Neural cell (in vitro differentiated cells): ENCODE measurements around the gene TSFM. TPM values are rescaled to one million over a fixed set of nuclear protein-coding genes. Genes with fewer than 3 reads are reported as not detected.

Experiments used
- H2AFZ ChIP-seq: fragments of 200-600, 300-800 bp; sonication (generic), shearing (Covaris generic); 2 replicates; pipeline ENCODE4 v1.6.0; 2014; ENCODE audit warnings: low read depth, mild to moderate bottlenecking, antibody characterized with exemption, low read length, moderate library complexity
- H3F3A ChIP-seq: fragments of 200-600 bp; shearing (Covaris generic); 2 replicates; pipeline ENCODE4 v1.6.1; 2016; ENCODE audit warnings: mild to moderate bottlenecking, moderate library complexity, mixed read lengths, antibody characterized with exemption, low read length; ENCODE audit not compliant: insufficient read depth, poor library complexity, severe bottlenecking
- H3K27ac ChIP-seq: fragments of 200-600, 300-800 bp; sonication (generic), shearing (Covaris generic); 2 replicates; pipeline ENCODE4 v1.5.1; 2014; ENCODE audit warnings: mild to moderate bottlenecking, low read length, moderate library complexity
- H3K27me3 ChIP-seq: fragments of 300-800, 200-600 bp; sonication (generic), shearing (Covaris generic); 2 replicates; pipeline ENCODE4 v1.6.0; 2014; ENCODE audit warnings: mild to moderate bottlenecking, low read depth, low read length, moderate library complexity; ENCODE audit not compliant: insufficient read depth
- H3K36me3 ChIP-seq: fragments of 300-800, 200-600 bp; sonication (generic), shearing (Covaris generic); 2 replicates; pipeline ENCODE4 v1.5.1; 2014; ENCODE audit warnings: mild to moderate bottlenecking, antibody characterized with exemption, low read length, moderate library complexity; ENCODE audit not compliant: insufficient read depth
- H3K4me2 ChIP-seq: fragments of 300-800, 200-600 bp; sonication (generic), shearing (Covaris generic); 2 replicates; pipeline ENCODE4 v1.6.0; 2014; ENCODE audit warnings: mild to moderate bottlenecking, low read length
- H3K4me3 ChIP-seq: fragments of 300-800, 200-600 bp; sonication (generic), shearing (Covaris generic); 2 replicates; pipeline ENCODE4 v1.5.1; 2014; ENCODE audit warnings: mild to moderate bottlenecking, low read length, moderate library complexity
- H3K79me2 ChIP-seq: fragments of 200-600 bp; shearing (Covaris generic); replicated peaks from 2 replicates; pipeline ENCODE4 v1.6.0; 2014; ENCODE audit warnings: mild to moderate bottlenecking, low read length, moderate library complexity; ENCODE audit not compliant: insufficient read depth
- H3K9ac ChIP-seq: fragments of 300-800, 200-600 bp; sonication (generic), shearing (Covaris generic); 2 replicates; pipeline ENCODE4 v1.6.1; 2016; ENCODE audit warnings: mild to moderate bottlenecking, low read length, mixed read lengths
- H3K9me2 ChIP-seq: fragments of 200-600 bp; shearing (Covaris generic); 2 replicates; pipeline ENCODE4 v1.6.1; 2016; ENCODE audit warnings: mild to moderate bottlenecking, low read length, mixed read lengths; ENCODE audit not compliant: insufficient read depth
- H3K9me3 ChIP-seq: fragments of 200-600, 300-800 bp; sonication (generic), shearing (Covaris generic); 2 replicates; pipeline ENCODE4 v1.6.1; 2016; ENCODE audit warnings: mild to moderate bottlenecking, mixed run types, low read length, moderate library complexity, mixed read lengths
- H4K20me1 ChIP-seq: fragments of 200-600 bp; shearing (Covaris generic); 2 replicates; pipeline ENCODE4 v1.6.1; 2016; ENCODE audit warnings: mild to moderate bottlenecking, mixed run types; ENCODE audit not compliant: insufficient read depth
- EP300 ChIP-seq: fragments of 450-650 bp; conservative IDR thresholded peaks from 2 replicates; pipeline ENCODE4 v1.6.1; 2014; ENCODE audit warnings: antibody characterized with exemption, mild to moderate bottlenecking, moderate library complexity; ENCODE audit not compliant: poor library complexity, severe bottlenecking
- EZH2 ChIP-seq: fragments of 200-600, 300-800 bp; shearing (Covaris generic), sonication (generic); IDR thresholded peaks from 2 replicates; pipeline ENCODE4 v1.6.1; 2014; ENCODE audit warnings: antibody characterized with exemption, low read length, borderline replicate concordance, mild to moderate bottlenecking; ENCODE audit not compliant: insufficient read depth, poor library complexity, severe bottlenecking
- MXI1 ChIP-seq: fragments of 450-650 bp; conservative IDR thresholded peaks from 2 replicates; pipeline ENCODE4 v1.6.1; 2014; ENCODE audit warnings: antibody characterized with exemption, mild to moderate bottlenecking; ENCODE audit not compliant: poor library complexity, severe bottlenecking
- POLR2AphosphoS5 ChIP-seq: IDR thresholded peaks from 2 replicates; pipeline ENCODE4 v1.6.1; 2012
- RAD21 ChIP-seq: fragments of 450-650 bp; conservative IDR thresholded peaks from 2 replicates; pipeline ENCODE4 v1.6.1; 2014; ENCODE audit warnings: antibody characterized with exemption, mild to moderate bottlenecking, moderate library complexity
- SMC3 ChIP-seq: fragments of 450-650 bp; conservative IDR thresholded peaks from 2 replicates; pipeline ENCODE4 v1.6.1; 2014; ENCODE audit warnings: antibody characterized with exemption, mild to moderate bottlenecking, moderate library complexity; ENCODE audit not compliant: poor library complexity
- TAF1 ChIP-seq: IDR thresholded peaks from 2 replicates; pipeline ENCODE4 v1.6.1; 2012; ENCODE audit warnings: low read depth
- polyA plus RNA-seq: library from polyadenylated mRNA; depleted of rRNA; stranded (reverse); fragments of >200 nt; gene quantifications from 2 replicates; pipeline ENCODE4 v1.2.3, GENCODE V29; 2014
- TF ChIP-seq, protein P1 (sequence below): IDR thresholded peaks from 2 replicates; pipeline ENCODE4 v1.6.1; 2012; ENCODE audit warnings: borderline replicate concordance
- TF ChIP-seq, protein P2 (sequence below): fragments of 450-650 bp; IDR thresholded peaks from 2 replicates; pipeline ENCODE4 v1.5.1; 2014; ENCODE audit warnings: antibody characterized with exemption, mild to moderate bottlenecking, moderate library complexity; ENCODE audit not compliant: poor library complexity, severe bottlenecking

The TSFM gene
- polyA plus RNA-seq, 1 donor from 2014 or later = 37.8 TPM

DNA sequence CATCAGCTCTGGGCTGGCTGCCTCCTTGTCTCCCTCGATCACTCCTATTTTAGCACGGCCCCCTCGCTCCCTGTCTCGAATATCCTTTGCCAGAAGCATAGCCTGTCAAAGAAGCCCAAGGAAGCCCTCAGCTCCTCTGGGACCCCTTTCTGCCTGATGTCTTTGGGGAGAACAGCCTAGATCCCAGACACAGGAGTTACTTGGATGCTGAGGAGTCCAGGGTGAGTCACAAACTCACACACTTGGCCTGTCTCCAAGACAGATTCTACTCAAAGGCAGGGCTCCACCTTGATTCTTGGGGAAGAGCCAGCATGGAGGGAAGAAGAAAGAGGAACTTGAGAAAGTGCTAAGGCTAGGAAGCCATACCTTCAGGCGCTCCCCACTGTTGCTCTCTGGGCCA is 27.9 kb downstream of the TSFM start:
- Histone ChIP-seq H3K9me3 (no peaks in the 10 kb centered on the region), H3K36me3 (no peaks in the 10 kb centered on the region), H2AFZ (no peak overlapping the region), H3K4me3 (no peak overlapping the region), H3K4me2 (no peak overlapping the region), H3K27me3 (no peaks in the 10 kb centered on the region), H3K79me2 (no peaks in the 10 kb centered on the region), H4K20me1 (no peaks in the 10 kb centered on the region), H3K27ac (no peak overlapping the region), H3K9me2 (no peaks in the 10 kb centered on the region), H3K9ac (no peak overlapping the region), H3F3A (no peaks in the 10 kb centered on the region)
- TF ChIP-seq POLR2AphosphoS5 (no peak), MXI1 (no peak), EZH2 (no peak), RAD21 (no peak), TAF1 (no peak), SMC3 (no peak), EP300 (no peak)
- TF ChIP-seq, protein P1, sequence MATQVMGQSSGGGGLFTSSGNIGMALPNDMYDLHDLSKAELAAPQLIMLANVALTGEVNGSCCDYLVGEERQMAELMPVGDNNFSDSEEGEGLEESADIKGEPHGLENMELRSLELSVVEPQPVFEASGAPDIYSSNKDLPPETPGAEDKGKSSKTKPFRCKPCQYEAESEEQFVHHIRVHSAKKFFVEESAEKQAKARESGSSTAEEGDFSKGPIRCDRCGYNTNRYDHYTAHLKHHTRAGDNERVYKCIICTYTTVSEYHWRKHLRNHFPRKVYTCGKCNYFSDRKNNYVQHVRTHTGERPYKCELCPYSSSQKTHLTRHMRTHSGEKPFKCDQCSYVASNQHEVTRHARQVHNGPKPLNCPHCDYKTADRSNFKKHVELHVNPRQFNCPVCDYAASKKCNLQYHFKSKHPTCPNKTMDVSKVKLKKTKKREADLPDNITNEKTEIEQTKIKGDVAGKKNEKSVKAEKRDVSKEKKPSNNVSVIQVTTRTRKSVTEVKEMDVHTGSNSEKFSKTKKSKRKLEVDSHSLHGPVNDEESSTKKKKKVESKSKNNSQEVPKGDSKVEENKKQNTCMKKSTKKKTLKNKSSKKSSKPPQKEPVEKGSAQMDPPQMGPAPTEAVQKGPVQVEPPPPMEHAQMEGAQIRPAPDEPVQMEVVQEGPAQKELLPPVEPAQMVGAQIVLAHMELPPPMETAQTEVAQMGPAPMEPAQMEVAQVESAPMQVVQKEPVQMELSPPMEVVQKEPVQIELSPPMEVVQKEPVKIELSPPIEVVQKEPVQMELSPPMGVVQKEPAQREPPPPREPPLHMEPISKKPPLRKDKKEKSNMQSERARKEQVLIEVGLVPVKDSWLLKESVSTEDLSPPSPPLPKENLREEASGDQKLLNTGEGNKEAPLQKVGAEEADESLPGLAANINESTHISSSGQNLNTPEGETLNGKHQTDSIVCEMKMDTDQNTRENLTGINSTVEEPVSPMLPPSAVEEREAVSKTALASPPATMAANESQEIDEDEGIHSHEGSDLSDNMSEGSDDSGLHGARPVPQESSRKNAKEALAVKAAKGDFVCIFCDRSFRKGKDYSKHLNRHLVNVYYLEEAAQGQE = no peak
- TF ChIP-seq, protein P2, sequence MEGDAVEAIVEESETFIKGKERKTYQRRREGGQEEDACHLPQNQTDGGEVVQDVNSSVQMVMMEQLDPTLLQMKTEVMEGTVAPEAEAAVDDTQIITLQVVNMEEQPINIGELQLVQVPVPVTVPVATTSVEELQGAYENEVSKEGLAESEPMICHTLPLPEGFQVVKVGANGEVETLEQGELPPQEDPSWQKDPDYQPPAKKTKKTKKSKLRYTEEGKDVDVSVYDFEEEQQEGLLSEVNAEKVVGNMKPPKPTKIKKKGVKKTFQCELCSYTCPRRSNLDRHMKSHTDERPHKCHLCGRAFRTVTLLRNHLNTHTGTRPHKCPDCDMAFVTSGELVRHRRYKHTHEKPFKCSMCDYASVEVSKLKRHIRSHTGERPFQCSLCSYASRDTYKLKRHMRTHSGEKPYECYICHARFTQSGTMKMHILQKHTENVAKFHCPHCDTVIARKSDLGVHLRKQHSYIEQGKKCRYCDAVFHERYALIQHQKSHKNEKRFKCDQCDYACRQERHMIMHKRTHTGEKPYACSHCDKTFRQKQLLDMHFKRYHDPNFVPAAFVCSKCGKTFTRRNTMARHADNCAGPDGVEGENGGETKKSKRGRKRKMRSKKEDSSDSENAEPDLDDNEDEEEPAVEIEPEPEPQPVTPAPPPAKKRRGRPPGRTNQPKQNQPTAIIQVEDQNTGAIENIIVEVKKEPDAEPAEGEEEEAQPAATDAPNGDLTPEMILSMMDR = no peak

DNA sequence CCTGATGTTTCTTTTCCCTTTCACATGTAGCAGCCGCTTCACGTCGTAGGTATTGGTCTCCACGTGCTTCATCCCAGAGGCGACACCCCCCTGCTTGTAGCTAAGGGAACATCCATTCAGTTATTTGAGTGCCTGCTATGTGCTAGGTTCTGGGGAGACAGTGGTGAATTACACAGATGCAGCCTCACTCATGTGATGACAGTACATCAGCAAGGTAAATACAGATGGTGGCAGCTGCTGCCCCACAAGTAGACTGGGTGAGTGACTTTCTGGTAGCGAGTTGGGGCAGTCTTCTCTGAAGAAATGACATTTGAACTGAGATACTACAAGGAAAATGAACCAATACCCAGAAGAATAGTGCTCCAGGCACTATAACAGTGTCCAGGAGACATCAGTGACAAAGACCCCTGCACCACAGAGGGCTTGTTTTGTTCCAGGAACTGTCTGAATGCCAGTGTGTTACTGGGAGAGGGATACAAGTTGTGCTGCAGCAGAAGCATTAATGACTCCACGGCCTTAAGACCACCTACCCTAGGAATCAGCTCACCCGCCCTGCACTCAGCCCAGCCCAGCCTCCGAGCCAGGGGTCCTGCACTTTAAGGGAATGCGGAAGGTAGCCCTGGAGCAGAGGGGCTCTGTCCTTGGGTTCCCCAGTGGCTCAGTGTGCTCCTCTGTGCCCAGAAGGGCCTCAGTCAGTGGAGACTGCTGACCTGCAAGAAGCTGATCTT is 28.6 kb downstream of the TSFM start:
- H3K4me2 ChIP-seq = no peak overlapping the region
- TF ChIP-seq, protein P2 = no peak
- TF ChIP-seq, protein P1 = no peak
- TF ChIP-seq SMC3 = no peak
- no peak for TF ChIP-seq RAD21
- no peak for TF ChIP-seq TAF1
- no peak for TF ChIP-seq MXI1
- TF ChIP-seq EP300 = no peak
- no peak for TF ChIP-seq POLR2AphosphoS5
- no peak for TF ChIP-seq EZH2
- no peaks in the 10 kb centered on the region for H3K9me3 ChIP-seq
- no peaks in the 10 kb centered on the region for H3K36me3 ChIP-seq
- H4K20me1 ChIP-seq = no peaks in the 10 kb centered on the region
- no peaks in the 10 kb centered on the region for H3K9me2 ChIP-seq
- H3F3A ChIP-seq = no peaks in the 10 kb centered on the region
- no peaks in the 10 kb centered on the region for H3K27me3 ChIP-seq
- H2AFZ ChIP-seq = no peak overlapping the region
- H3K79me2 ChIP-seq = no peaks in the 10 kb centered on the region
- H3K27ac ChIP-seq = no peak overlapping the region
- H3K4me3 ChIP-seq = no peak overlapping the region
- no peak overlapping the region for H3K9ac ChIP-seq
